ENCODE results near the gene CBX7. TPM values are rescaled to one million over a fixed set of nuclear protein-coding genes. Genes with fewer than 3 reads are reported as not detected.
A peak's percentile ranks its signal among the peaks of the same experiment; 100 is the strongest.

Gene CBX7
- 7.9 and 9.6 TPM in 2 replicates for total RNA-seq (2014; rRNA removed; shearing (Covaris generic))

- in situ Hi-C loops (cut with HindIII; ENCODE audit: low sequenced_read_pairs), result no loop called here
- DNase-seq (ENCODE audit: low spot score), result peak; percentile 93
Observed at GRCh38 chr22:39152511-39153219, at the start of gene CBX7. Gene CBX7, minus strand, starts transcription at chr22:39152680. Its CDS starts 236 bp downstream, at chr22:39152444.

- no peak for DNase-seq (ENCODE audit: low spot score)
- in situ Hi-C loops (cut with HindIII; ENCODE audit: low sequenced_read_pairs), result no loop called here
Observed at GRCh38 chr22:39197578-39197977, 45.1 kb upstream of the CBX7 start.

GRCh38 chr22:39194098-39194497 lies 41.6 kb upstream of the CBX7 start:
- no peak for DNase-seq (ENCODE audit: low spot score)
- in situ Hi-C loops (cut with HindIII; ENCODE audit: low sequenced_read_pairs), result no loop called here

GRCh38 chr22:39188809-39189208 lies 36.3 kb upstream of the CBX7 start:
- DNase-seq (ENCODE audit: low spot score), result no peak
- in situ Hi-C loops (cut with HindIII; ENCODE audit: low sequenced_read_pairs), result no loop called here

DNA sequence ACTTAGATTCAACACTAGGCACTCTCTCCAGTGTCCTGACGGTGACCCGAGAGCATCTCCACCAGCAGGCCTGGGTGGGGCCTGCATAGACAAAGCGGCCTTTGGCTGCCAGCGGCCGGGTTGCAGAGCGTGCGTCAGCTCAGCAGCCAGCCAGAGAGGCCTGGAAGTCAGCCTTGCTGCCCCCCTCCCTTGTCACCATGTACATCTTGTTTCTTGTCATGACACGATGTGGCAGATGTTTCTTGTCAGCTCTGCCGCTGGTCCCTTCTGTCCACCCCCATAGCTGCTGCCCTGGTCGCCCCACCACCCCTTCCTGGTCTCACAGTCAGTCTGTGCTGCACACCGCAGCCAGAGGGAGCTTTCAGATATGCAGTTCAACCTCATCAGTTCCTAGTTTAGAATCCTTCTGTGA lies 33.1 kb upstream of the CBX7 start:
- no peak for DNase-seq (ENCODE audit: low spot score)
- in situ Hi-C loops (cut with HindIII; ENCODE audit: low sequenced_read_pairs), result no loop called here

DNA sequence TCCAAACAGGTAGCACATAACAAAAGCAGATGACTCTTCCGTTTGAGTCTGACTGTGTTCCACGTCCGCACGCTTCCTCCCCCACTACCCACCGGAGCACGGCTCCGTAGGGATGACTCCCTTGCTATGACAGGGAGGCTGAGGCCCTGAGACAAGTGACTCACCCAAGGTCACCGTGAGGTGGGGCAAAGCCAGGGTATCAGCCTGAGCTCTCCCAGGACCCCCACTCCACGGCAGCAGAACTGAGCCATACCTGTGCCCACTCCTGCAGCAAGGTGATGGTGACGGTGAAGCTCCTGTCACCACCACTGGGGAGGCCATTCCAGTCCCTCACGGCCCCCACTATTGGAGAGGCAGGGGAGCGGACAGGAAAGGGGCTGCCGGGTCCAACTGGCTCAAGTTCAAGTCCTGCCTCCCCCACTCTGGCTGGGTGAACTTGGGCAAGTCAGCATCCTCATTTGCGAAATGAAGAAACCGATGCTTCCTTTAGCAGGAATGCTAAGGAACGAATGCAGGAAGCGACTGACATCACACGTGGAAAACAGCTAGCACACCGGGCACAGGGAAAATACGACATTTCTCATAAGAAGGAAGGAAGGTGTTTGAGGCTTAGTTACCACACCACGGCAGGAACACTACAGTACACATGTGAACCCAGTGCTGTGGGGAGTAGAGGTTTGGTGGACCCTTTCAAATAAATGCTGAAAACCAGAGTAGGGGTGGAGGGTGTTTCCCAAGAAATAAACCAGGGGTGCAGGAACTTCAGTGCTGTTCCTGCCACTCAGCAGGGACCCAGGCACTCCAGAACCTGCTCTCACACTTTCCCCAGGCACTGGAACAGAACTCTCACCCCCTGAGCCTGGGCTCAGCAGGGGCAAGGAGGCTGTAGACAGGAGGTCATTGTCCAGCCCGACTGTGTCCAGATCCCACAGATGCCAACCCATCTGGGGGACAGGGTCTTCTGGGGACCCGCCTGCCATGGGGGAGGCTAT lies 32.4 kb upstream of the CBX7 start:
- in situ Hi-C loops (cut with HindIII; ENCODE audit: low sequenced_read_pairs), result no loop called here
- no peak for DNase-seq (ENCODE audit: low spot score)

DNA sequence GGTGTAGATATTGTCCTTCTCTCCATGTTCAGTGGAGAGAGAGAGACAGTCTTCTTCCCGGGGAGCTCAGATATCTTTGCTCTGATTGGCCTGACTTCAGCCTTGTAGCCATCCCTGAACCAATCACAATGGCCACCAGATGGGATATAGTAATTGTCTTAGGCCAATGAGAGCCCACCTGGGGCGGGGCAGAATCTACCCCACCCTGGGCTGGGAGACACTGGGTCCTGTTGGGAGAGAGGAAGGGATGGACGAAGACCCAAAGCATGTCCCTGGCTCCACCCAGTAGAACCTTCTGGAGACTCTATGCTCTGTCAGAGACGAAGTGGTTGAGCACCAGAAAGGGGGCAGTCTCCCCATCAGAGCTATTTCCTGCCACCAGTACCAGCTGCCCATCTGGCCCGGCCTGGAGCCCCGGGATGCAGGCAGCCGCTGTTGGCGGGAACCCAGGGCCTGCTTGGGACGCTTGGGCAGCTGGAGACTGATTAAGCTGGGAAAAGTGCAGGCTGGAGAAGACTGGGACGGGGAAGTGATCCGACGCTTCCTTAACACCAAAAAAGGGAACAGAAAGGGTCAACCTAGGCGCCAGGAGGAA lies 31.6 kb upstream of the CBX7 start:
- DNase-seq (ENCODE audit: low spot score), result peak; percentile 40
- in situ Hi-C loops (cut with HindIII; ENCODE audit: low sequenced_read_pairs), result no loop called here

GRCh38 chr22:39182478-39183030 lies 30.1 kb upstream of the CBX7 start:
- DNase-seq (ENCODE audit: low spot score), result no peak
- in situ Hi-C loops (cut with HindIII; ENCODE audit: low sequenced_read_pairs), result no loop called here

DNA sequence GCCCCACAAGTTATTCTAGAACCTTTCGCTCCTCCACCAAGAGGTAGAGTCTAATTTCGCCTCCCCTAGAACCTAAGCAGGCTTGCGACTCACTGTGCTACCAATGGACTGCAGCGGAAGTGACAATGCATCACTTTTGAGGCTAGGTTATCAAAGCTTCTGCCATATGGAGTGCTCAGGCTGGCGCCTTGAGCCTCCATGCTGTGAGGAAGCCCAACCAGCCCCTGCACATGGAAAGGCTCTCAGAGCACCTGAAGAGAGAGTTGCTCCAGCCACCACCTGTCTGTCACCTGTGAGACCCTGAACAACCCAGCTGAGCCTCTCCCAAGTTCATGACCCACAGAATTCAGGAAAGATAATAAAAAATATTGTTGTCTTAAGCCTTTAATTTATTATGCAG lies 29.3 kb upstream of the CBX7 start:
- in situ Hi-C loops (cut with HindIII; ENCODE audit: low sequenced_read_pairs), result no loop called here
- DNase-seq (ENCODE audit: low spot score), result no peak

- no peak for DNase-seq (ENCODE audit: low spot score)
- in situ Hi-C loops (cut with HindIII; ENCODE audit: low sequenced_read_pairs), result no loop called here
Observed at GRCh38 chr22:39181356-39181755, 28.9 kb upstream of the CBX7 start.

DNA sequence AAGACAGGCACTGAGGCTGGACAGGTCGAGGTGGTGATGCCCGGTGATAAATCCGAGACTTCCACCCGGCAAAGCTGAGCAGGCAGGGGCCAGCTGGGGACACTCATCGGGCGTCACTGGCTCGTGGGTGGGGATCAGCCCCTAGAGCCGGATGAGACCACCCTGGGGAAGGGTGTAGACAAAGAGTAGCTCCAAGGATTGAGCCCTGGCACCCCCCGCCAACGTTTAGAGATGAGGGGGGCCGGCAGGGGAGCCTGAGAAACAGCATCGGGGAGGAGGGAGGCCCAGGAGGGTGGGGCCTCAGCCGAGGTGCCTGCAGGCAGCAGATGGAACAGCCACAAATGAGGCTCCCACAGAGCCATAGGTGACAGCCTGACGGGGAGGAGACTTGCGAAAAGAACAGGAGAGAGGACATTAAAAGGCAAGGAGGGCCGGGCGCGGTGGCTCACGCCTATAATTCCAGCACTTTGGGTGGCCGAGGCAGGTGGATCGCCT lies 27.4 kb upstream of the CBX7 start:
- DNase-seq (ENCODE audit: low spot score), result peak; percentile 51
- in situ Hi-C loops (cut with HindIII; ENCODE audit: low sequenced_read_pairs), result no loop called here

DNA sequence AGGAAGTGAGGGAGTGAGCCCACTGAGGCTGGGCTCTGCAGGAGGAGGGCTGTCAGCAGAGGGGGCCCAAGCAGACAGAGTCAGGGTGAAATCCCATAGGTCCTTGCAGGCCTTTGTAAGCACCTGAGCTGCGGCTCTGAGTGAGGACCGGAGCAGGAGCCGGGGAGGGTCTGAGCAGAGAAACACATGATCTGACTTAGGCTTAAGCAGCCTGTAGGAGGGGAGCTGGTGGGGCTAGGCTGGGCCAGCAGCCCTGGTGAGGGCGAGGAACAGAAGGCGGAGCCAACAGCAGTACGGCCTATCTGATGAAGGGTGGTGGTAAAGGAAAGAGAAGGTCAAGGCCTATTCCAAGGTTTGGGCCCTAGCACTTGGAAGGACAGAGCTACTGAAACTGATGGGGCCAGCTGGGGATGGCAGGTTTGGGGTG lies 26.9 kb upstream of the CBX7 start:
- in situ Hi-C loops (cut with HindIII; ENCODE audit: low sequenced_read_pairs), result no loop called here
- peak; percentile 57 for DNase-seq (ENCODE audit: low spot score)

GRCh38 chr22:39178206-39179111 lies 26.0 kb upstream of the CBX7 start:
- DNase-seq (ENCODE audit: low spot score), result no peak
- in situ Hi-C loops (cut with HindIII; ENCODE audit: low sequenced_read_pairs), result no loop called here

- in situ Hi-C loops (cut with HindIII; ENCODE audit: low sequenced_read_pairs), result no loop called here
Observed at GRCh38 chr22:39177791-39178190, 25.3 kb upstream of the CBX7 start.

DNA sequence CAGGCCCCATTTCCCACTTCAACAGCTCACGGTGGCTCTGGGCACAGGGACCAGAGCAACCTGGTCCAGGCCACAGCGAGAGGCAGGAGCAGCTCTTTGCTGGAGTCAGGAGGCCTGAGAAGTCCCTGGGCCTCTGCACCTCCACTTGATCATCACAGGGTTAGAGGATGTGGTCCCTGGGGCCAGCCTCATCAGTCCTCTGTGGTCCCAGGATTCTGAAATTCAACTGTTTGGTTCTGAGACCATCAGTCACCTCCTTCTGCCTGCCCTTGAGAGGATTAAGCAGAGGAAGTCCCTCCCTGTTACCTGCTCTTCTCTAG lies 24.9 kb upstream of the CBX7 start:
- DNase-seq (ENCODE audit: low spot score), result no peak
- in situ Hi-C loops (cut with HindIII; ENCODE audit: low sequenced_read_pairs), result no loop called here

More at GRCh38 chr22:39177791-39178190, 25.3 kb upstream of the CBX7 start:
- DNase-seq (ENCODE audit: low spot score), result no peak

- in situ Hi-C loops (cut with HindIII; ENCODE audit: low sequenced_read_pairs), result no loop called here
- DNase-seq (ENCODE audit: low spot score), result no peak
Observed at GRCh38 chr22:39176714-39177455, 24.4 kb upstream of the CBX7 start.

- in situ Hi-C loops (cut with HindIII; ENCODE audit: low sequenced_read_pairs), result no loop called here
- DNase-seq (ENCODE audit: low spot score), result peak; percentile 14
Observed at GRCh38 chr22:39176143-39176713, 23.7 kb upstream of the CBX7 start.

All from G401 (cell line).